Prostate gland (tissue), 2 donors: ENCODE results near the gene SCYGR3. TPM values are rescaled to one million over a fixed set of nuclear protein-coding genes. Genes with fewer than 3 reads are reported as not detected.

ENCODE experiments used
- DNase-seq: peaks from one replicate; pipeline ENCODE4 v3.0.0-alpha.2; 2019; ENCODE audit warnings: low spot score
- H3K27ac ChIP-seq, 2 donors: fragments of 200-600 bp; sonication (generic); 2 replicates each; pipeline ENCODE4 v1.5.1; 2017 to 2019
- H3K27me3 ChIP-seq: fragments of 200-600 bp; sonication (generic); replicated peaks from 2 replicates; pipeline ENCODE4 v1.5.1; 2019; ENCODE audit not compliant: insufficient read depth
- H3K36me3 ChIP-seq, 2 donors: fragments of 200-600 bp; sonication (generic); 1 replicate in 1 of 2; 2 replicates in 1 of 2; pipeline versions ENCODE4 v1.5.1 to v1.8.1; 2017 to 2019
- H3K4me1 ChIP-seq: fragments of 200-600 bp; sonication (generic); replicated peaks from 2 replicates; pipeline ENCODE4 v1.5.1; 2019
- H3K4me3 ChIP-seq, 2 donors: fragments of 200-600 bp; sonication (generic); 2 replicates each; pipeline ENCODE4 v1.5.1; 2017 to 2019
- H3K9me3 ChIP-seq: fragments of 200-600 bp; sonication (generic); 2 replicates; pipeline ENCODE4 v1.5.1; 2017
- POLR2A ChIP-seq: fragments of 450-650 bp; IDR thresholded peaks from one replicate; pipeline ENCODE4 v1.6.1; 2016; ENCODE audit warnings: antibody characterized with exemption, mild to moderate bottlenecking
- POLR2AphosphoS5 ChIP-seq: sonication (generic); formaldehyde crosslinking; IDR thresholded peaks from one replicate; pipeline ENCODE4 v1.6.1; 2017; ENCODE audit warnings: antibody characterized with exemption
- WGBS: methylation state at CpG from one replicate; pipeline ENCODE4 v1.1.5; 2018; 5-methylcytosine and 5-hydroxymethylcytosine counted together
- intact Hi-C: fragments of 100-400 bp; cut with DNase I; formaldehyde crosslinking; loops from one replicate; pipeline ENCODE4 v1.14.2; 2022
- total RNA-seq, 2 donors: library from RNA; depleted of rRNA; stranded (reverse); fragments of >200 nt; gene quantifications; one replicate each; pipeline ENCODE4 v1.1.0, GENCODE V29; 2016
- TF ChIP-seq, protein P1 (sequence below), 4 experiments: fragments of 200-600 bp in 2 of 4; fragments of 450-650 bp in 2 of 4; sonication (generic) in 2 of 4; IDR thresholded peaks; 1 replicate in 3 of 4; 2 replicates in 1 of 4; pipeline ENCODE4 v1.5.1; 2016 to 2019; ENCODE audit warnings: antibody characterized with exemption in 4 of 4, mild to moderate bottlenecking in 2 of 4, moderate library complexity in 2 of 4

The SCYGR3 gene
- total RNA-seq, 2 donors from 2014 or later: not detected

- Histone ChIP-seq H3K4me1 (no peaks in the 10 kb centered on the region), H3K27me3 (no peaks in the 10 kb centered on the region), H3K4me3 (no peak overlapping the region), H3K36me3 (no peaks in the 10 kb centered on the region), H3K27ac (no peak overlapping the region), H3K9me3 (no peaks in the 10 kb centered on the region)
- WGBS: 39% methylated on average over 1 of the region's 1 CpG
- no peak for DNase-seq
- TF ChIP-seq POLR2A (no peak), POLR2AphosphoS5 (no peak)
- TF ChIP-seq, protein P1, sequence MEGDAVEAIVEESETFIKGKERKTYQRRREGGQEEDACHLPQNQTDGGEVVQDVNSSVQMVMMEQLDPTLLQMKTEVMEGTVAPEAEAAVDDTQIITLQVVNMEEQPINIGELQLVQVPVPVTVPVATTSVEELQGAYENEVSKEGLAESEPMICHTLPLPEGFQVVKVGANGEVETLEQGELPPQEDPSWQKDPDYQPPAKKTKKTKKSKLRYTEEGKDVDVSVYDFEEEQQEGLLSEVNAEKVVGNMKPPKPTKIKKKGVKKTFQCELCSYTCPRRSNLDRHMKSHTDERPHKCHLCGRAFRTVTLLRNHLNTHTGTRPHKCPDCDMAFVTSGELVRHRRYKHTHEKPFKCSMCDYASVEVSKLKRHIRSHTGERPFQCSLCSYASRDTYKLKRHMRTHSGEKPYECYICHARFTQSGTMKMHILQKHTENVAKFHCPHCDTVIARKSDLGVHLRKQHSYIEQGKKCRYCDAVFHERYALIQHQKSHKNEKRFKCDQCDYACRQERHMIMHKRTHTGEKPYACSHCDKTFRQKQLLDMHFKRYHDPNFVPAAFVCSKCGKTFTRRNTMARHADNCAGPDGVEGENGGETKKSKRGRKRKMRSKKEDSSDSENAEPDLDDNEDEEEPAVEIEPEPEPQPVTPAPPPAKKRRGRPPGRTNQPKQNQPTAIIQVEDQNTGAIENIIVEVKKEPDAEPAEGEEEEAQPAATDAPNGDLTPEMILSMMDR (IDR thresholded peaks at IDR 0.05): no peak
- intact Hi-C loops: loop anchor here (5.0 kb wide), 1 partner anchor 112 kb away; no protein-coding TSS in a partner anchor
These were observed 40.8 kb upstream of the SCYGR3 start for GRCh38 chr2:227655454-227655853.

DNA sequence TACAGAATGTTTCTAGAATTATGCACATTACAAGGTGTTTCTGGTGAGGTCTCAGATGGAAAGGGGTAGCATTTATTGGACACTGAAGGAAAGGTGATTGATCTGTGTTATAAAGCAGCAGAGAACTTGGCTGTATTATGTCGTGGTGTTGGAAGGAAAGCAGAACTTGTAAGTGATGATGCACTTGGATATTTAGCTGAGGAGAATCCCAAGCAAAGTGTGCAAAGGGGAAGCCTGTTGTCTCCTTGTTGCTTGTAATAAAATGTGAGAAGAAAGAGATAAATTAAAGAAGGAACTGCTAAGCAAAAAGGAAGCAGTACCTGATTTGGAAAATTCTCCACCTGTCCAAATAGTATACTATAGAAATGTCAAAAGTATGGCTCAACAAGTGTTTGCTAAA is 39.8 kb upstream of the SCYGR3 start:
- H3K36me3 ChIP-seq: no peaks in the 10 kb centered on the region
- no peak overlapping the region for H3K27ac ChIP-seq
- H3K4me1 ChIP-seq: no peaks in the 10 kb centered on the region
- no peak overlapping the region for H3K4me3 ChIP-seq
- DNase-seq: no peak
- WGBS: 50% methylated on average over 1 of the region's 1 CpG
- intact Hi-C loops: no loop called here
- no peaks in the 10 kb centered on the region for H3K27me3 ChIP-seq
- TF ChIP-seq, protein P1 (IDR thresholded peaks at IDR 0.05): no peak
- no peak for TF ChIP-seq POLR2A
- TF ChIP-seq POLR2AphosphoS5: no peak
- no peaks in the 10 kb centered on the region for H3K9me3 ChIP-seq

DNA sequence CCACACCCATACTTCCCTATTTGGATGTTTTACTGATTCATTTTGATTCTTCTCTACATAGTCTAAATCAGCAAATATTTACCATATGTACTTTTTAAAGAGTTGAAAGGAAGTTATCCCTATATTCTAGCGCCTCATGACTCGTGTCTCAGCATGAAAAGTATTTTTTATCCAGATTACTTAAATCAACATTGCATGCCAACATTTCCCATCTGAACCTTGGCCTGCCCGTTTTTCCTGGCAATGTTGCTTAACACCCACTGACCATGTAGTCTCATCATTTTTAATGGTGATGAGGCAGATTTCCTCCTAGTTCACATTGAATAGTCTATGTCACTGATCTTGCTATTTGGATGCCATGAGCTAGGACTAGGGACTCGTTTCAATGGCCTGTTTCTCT is 38.8 kb upstream of the SCYGR3 start:
- intact Hi-C loops: no loop called here

DNA sequence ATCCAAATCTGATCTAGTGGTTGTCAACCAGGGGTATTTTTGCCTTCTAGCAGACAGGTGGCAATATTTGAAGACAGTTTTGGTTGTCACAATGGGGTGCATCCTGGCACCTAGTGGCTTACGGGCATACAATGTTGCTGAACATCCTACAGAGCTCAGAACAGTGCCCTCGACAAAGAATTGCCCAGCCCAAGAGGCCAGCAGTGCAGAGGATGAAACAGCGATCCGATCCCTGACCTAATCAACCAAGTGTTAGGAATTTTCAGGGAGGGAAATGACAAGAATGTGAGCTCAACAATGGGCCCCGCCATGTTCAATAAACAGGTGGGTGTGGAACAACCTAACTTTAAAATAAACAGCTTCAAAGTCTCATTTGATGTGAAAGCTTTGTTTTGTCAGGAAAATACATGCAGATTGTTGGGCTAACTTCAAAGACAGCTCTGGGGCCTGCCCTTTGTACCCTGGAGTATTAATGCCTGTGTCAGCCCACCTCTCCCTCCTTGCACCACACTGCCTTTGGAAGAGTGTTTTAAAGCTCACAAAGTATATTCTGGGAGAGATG is 29.4 kb upstream of the SCYGR3 start:
- intact Hi-C loops: no loop called here
- DNase-seq: no peak
- H3K36me3 ChIP-seq: no peaks in the 10 kb centered on the region
- no peak overlapping the region for H3K4me3 ChIP-seq
- no peaks in the 10 kb centered on the region for H3K4me1 ChIP-seq
- H3K9me3 ChIP-seq: no peaks in the 10 kb centered on the region
- H3K27ac ChIP-seq: no peak overlapping the region
- 74% methylated on average over 5 of the region's 5 CpGs for WGBS
- no peaks in the 10 kb centered on the region for H3K27me3 ChIP-seq
- TF ChIP-seq POLR2A: no peak
- no peak for TF ChIP-seq POLR2AphosphoS5
- TF ChIP-seq, protein P1 (IDR thresholded peaks at IDR 0.05): no peak

More for the DNA sequence above, 38.8 kb upstream of the SCYGR3 start:
- no peak overlapping the region for H3K4me3 ChIP-seq
- no peaks in the 10 kb centered on the region for H3K4me1 ChIP-seq
- H3K36me3 ChIP-seq: no peaks in the 10 kb centered on the region
- H3K27ac ChIP-seq: no peak overlapping the region
- WGBS: 27% methylated on average over 3 of the region's 4 CpGs
- TF ChIP-seq, protein P1 (IDR thresholded peaks at IDR 0.05): no peak
- no peaks in the 10 kb centered on the region for H3K27me3 ChIP-seq
- no peak for DNase-seq
- no peaks in the 10 kb centered on the region for H3K9me3 ChIP-seq

- DNase-seq: no peak
- WGBS: 12% methylated on average over 2 of the region's 2 CpGs
- H3K4me1 ChIP-seq: no peaks in the 10 kb centered on the region
- no peaks in the 10 kb centered on the region for H3K27me3 ChIP-seq
- intact Hi-C loops: no loop called here
- H3K36me3 ChIP-seq: no peaks in the 10 kb centered on the region
- H3K27ac ChIP-seq: no peak overlapping the region
- H3K9me3 ChIP-seq: no peaks in the 10 kb centered on the region
- H3K4me3 ChIP-seq: no peak overlapping the region
- no peak for TF ChIP-seq POLR2AphosphoS5
- TF ChIP-seq, protein P1 (IDR thresholded peaks at IDR 0.05): no peak
- no peak for TF ChIP-seq POLR2A
These were observed 28.0 kb upstream of the SCYGR3 start for GRCh38 chr2:227642656-227643055.
